ENCODE measurements around the gene ARFGAP2. TPM values are rescaled to one million over a fixed set of nuclear protein-coding genes. Genes with fewer than 3 reads are reported as not detected.

ARFGAP2 gene
- total RNA-seq, 4 donors from 2014 or later: 95.3 to 171 (median 119) TPM

GRCh38 chr11:47163898-47164297 is 12.8 kb downstream of the ARFGAP2 start:
- no peaks in the 10 kb centered on the region for H3K27me3 ChIP-seq
- H3K4me1 ChIP-seq: peaks cover 0 to 26% (median 0%) of the 10 kb centered on the region in 3 donors
- H3K27ac ChIP-seq: no peak overlapping the region
- intact Hi-C loops (cut with DNase I): no loop called here
- H3K9me3 ChIP-seq: no peaks in the 10 kb centered on the region
- TF ChIP-seq POLR2A (IDR thresholded peaks at IDR 0.05) (no peak), CTCF (IDR thresholded peaks at IDR 0.05) (no peak)
- H3K4me3 ChIP-seq: no peak overlapping the region
- DNase-seq: no peak
- peaks cover 35 to 86% (median 49%) of the 10 kb centered on the region in 3 donors for H3K36me3 ChIP-seq
- 87 to 92% methylated on average over 4 to 8 of the region's 15 CpGs for WGBS, 2 donors

GRCh38 chr11:47163193-47163592 is 13.5 kb downstream of the ARFGAP2 start:
- intact Hi-C loops (cut with DNase I): no loop called here
- 39 to 62% methylated on average over 3 of the region's 3 CpGs for WGBS, 2 donors

GRCh38 chr11:47162426-47162825 is 14.3 kb downstream of the ARFGAP2 start:
- 50 to 57% methylated on average over 2 to 4 of the region's 5 CpGs for WGBS, 2 donors
- Histone ChIP-seq H3K27ac (no peak overlapping the region), H3K4me1 (peaks cover 0 to 38% (median 3%) of the 10 kb centered on the region in 3 donors), H3K9me3 (no peaks in the 10 kb centered on the region), H3K27me3 (no peaks in the 10 kb centered on the region), H3K36me3 (peaks cover 23 to 83% (median 35%) of the 10 kb centered on the region in 3 donors), H3K4me3 (no peak overlapping the region)
- intact Hi-C loops (cut with DNase I): no loop called here
- TF ChIP-seq CTCF (IDR thresholded peaks at IDR 0.05) (no peak), POLR2A (IDR thresholded peaks at IDR 0.05) (no peak)
- DNase-seq: no peak

More at GRCh38 chr11:47163193-47163592, 13.5 kb downstream of the ARFGAP2 start:
- Histone ChIP-seq H3K4me1 (peaks cover 0 to 31% (median 3%) of the 10 kb centered on the region in 3 donors), H3K27ac (no peak overlapping the region), H3K4me3 (no peak overlapping the region), H3K9me3 (no peaks in the 10 kb centered on the region), H3K36me3 (peaks cover 30 to 86% (median 43%) of the 10 kb centered on the region in 3 donors), H3K27me3 (no peaks in the 10 kb centered on the region)
- DNase-seq: no peak
- TF ChIP-seq CTCF (IDR thresholded peaks at IDR 0.05) (no peak), POLR2A (IDR thresholded peaks at IDR 0.05) (no peak)

GRCh38 chr11:47161890-47162289 is 14.8 kb downstream of the ARFGAP2 start:
- intact Hi-C loops (cut with DNase I): no loop called here

More at GRCh38 chr11:47161890-47162289, 14.8 kb downstream of the ARFGAP2 start:
- DNase-seq: no peak
- H3K4me3 ChIP-seq: no peak overlapping the region
- peaks cover 23 to 78% (median 30%) of the 10 kb centered on the region in 3 donors for H3K36me3 ChIP-seq
- no peaks in the 10 kb centered on the region for H3K27me3 ChIP-seq
- no peaks in the 10 kb centered on the region for H3K9me3 ChIP-seq
- H3K27ac ChIP-seq: peak overlapping the region in 1 of 4 donors; percentile 18
- 51 to 57% methylated on average over 6 to 7 of the region's 9 CpGs for WGBS, 2 donors
- no peak for TF ChIP-seq CTCF (IDR thresholded peaks at IDR 0.05)
- no peak for TF ChIP-seq POLR2A (IDR thresholded peaks at IDR 0.05)
- peaks cover 0 to 43% (median 7%) of the 10 kb centered on the region in 3 donors for H3K4me1 ChIP-seq

All from esophagus squamous epithelium (tissue), 5 donors.